ENCODE results near the gene ENKD1. TPM values are rescaled to one million over a fixed set of nuclear protein-coding genes. Genes with fewer than 3 reads are reported as not detected.

The ENKD1 gene
- total RNA-seq, 3 donors from 2014 or later (not counting 1 experiment from before 2014, with no cell fraction given): 3.4 to 4.2 (median 3.7) TPM

- no peak overlapping the region for H3K27ac ChIP-seq (ENCODE audit: low read length)
- intact Hi-C loops (cut with micrococcal nuclease): loop anchor here (1.0 to 5.0 kb wide), 2 partner anchors 82 to 97 kb away; partner anchors contain the start of gene CTCF
- peaks cover 22% of the 10 kb centered on the region for H3K4me1 ChIP-seq (ENCODE audit: control insufficient read depth, insufficient read depth, low read length)
- TF ChIP-seq CTCF (IDR thresholded peaks at IDR 0.05): no peak
- H3K36me3 Mint-ChIP-seq: no peaks in the 10 kb centered on the region
- peaks cover 17% of the 10 kb centered on the region for H3K36me3 ChIP-seq (ENCODE audit: control insufficient read depth, insufficient read depth, low read length)
- H3K4me1 Mint-ChIP-seq: no peaks in the 10 kb centered on the region
- H3K9me3 ChIP-seq (ENCODE audit: control insufficient read depth, insufficient read depth, low read length): no peaks in the 10 kb centered on the region
- no peaks in the 10 kb centered on the region for H3K9me3 Mint-ChIP-seq
- ATAC-seq (no peak), DNase-seq (no peak)
- WGBS (ENCODE audit: insufficient coverage): 95% methylated on average over 9 of the region's 9 CpGs
- peak overlapping the region; percentile 28 for H3K4me3 Mint-ChIP-seq
- no peak overlapping the region for H3K4me3 ChIP-seq (ENCODE audit: low read length)
- H3K27me3 Mint-ChIP-seq (ENCODE audit: low read depth in 2 of 2): no peaks in the 10 kb centered on the region
- H3K27me3 ChIP-seq (ENCODE audit: control insufficient read depth, insufficient read depth, low read length): no peaks in the 10 kb centered on the region
- H3K27ac Mint-ChIP-seq: peak overlapping the region; percentile 16 to 80
Observed at GRCh38 chr16:67644038-67644437, 22.5 kb downstream of the ENKD1 start.

GRCh38 chr16:67641779-67642708 is 24.5 kb downstream of the ENKD1 start:
- Mint-ChIP-seq H3K9me3 (no peaks in the 10 kb centered on the region), H3K4me1 (no peaks in the 10 kb centered on the region), H3K27me3 (ENCODE audit: low read depth in 2 of 2) (no peaks in the 10 kb centered on the region), H3K36me3 (peaks cover 1% of the 10 kb centered on the region), H3K4me3 (no peak overlapping the region), H3K27ac (peak overlapping the region in 1 of 2 donors; percentile 9)
- ATAC-seq: no peak
- peaks cover 26% of the 10 kb centered on the region for H3K36me3 ChIP-seq (ENCODE audit: control insufficient read depth, insufficient read depth, low read length)
- H3K4me3 ChIP-seq (ENCODE audit: low read length): no peak overlapping the region
- DNase-seq: no peak
- H3K27me3 ChIP-seq (ENCODE audit: control insufficient read depth, insufficient read depth, low read length): no peaks in the 10 kb centered on the region
- peaks cover 22% of the 10 kb centered on the region for H3K4me1 ChIP-seq (ENCODE audit: control insufficient read depth, insufficient read depth, low read length)
- no peak overlapping the region for H3K27ac ChIP-seq (ENCODE audit: low read length)
- H3K9me3 ChIP-seq (ENCODE audit: control insufficient read depth, insufficient read depth, low read length): no peaks in the 10 kb centered on the region
- intact Hi-C loops (cut with micrococcal nuclease): loop anchor here (5.0 kb wide), 1 partner anchor 80 kb away; the partner anchor contains the start of gene CTCF
- WGBS (ENCODE audit: insufficient coverage): 89% methylated on average over 10 of the region's 10 CpGs
- TF ChIP-seq CTCF (IDR thresholded peaks at IDR 0.05): no peak

GRCh38 chr16:67637625-67638024 is 28.9 kb downstream of the ENKD1 start:
- no peaks in the 10 kb centered on the region for H3K27me3 Mint-ChIP-seq (ENCODE audit: low read depth in 2 of 2)
- intact Hi-C loops (cut with micrococcal nuclease): no loop called here
- Histone ChIP-seq H3K9me3 (ENCODE audit: control insufficient read depth, insufficient read depth, low read length) (no peaks in the 10 kb centered on the region), H3K4me3 (ENCODE audit: low read length) (no peak overlapping the region), H3K27ac (ENCODE audit: low read length) (no peak overlapping the region), H3K27me3 (ENCODE audit: control insufficient read depth, insufficient read depth, low read length) (no peaks in the 10 kb centered on the region), H3K4me1 (ENCODE audit: control insufficient read depth, insufficient read depth, low read length) (no peaks in the 10 kb centered on the region), H3K36me3 (ENCODE audit: control insufficient read depth, insufficient read depth, low read length) (peaks cover 43% of the 10 kb centered on the region)
- peaks cover 8% of the 10 kb centered on the region for H3K36me3 Mint-ChIP-seq
- WGBS (ENCODE audit: insufficient coverage): 98% methylated on average over 12 of the region's 12 CpGs
- no peak overlapping the region for H3K27ac Mint-ChIP-seq
- no peak for DNase-seq
- no peak overlapping the region for H3K4me3 Mint-ChIP-seq
- no peaks in the 10 kb centered on the region for H3K9me3 Mint-ChIP-seq
- H3K4me1 Mint-ChIP-seq: no peaks in the 10 kb centered on the region
- no peak for ATAC-seq
- no peak for TF ChIP-seq CTCF (IDR thresholded peaks at IDR 0.05)

All from natural killer cell (primary cell).